SK-N-SH (cell line): Measurements from ENCODE around the gene BARHL2.

Experiments used
- FOXJ3 ChIP-seq: sonication (generic); formaldehyde crosslinking; IDR thresholded peaks from 2 replicates; pipeline ENCODE4 v1.5.1; 2020; ENCODE audit warnings: mild to moderate bottlenecking, missing genetic modification reagents
- MXI1 ChIP-seq: IDR thresholded peaks from 2 replicates; pipeline ENCODE4 v1.6.1; 2012; ENCODE audit warnings: mild to moderate bottlenecking, low read depth, low read length, improper control_type of control experiment
- RAD21 ChIP-seq: IDR thresholded peaks from 2 replicates; pipeline ENCODE4 v1.6.1; 2012; ENCODE audit warnings: mild to moderate bottlenecking, low read length
- RXRA ChIP-seq: IDR thresholded peaks from 2 replicates; pipeline ENCODE4 v1.4.0; 2012; ENCODE audit warnings: low read depth, mild to moderate bottlenecking, borderline replicate concordance
- TF ChIP-seq, protein P1 (sequence below): IDR thresholded peaks from 2 replicates; pipeline ENCODE4 v1.4.0; 2012; ENCODE audit warnings: low read depth
- TF ChIP-seq, protein P2 (sequence below): fragments of 150-350 bp; IDR thresholded peaks from 2 replicates; pipeline ENCODE4 v1.6.1; 2016; ENCODE audit warnings: mild to moderate bottlenecking, low read depth, low read length

DNA sequence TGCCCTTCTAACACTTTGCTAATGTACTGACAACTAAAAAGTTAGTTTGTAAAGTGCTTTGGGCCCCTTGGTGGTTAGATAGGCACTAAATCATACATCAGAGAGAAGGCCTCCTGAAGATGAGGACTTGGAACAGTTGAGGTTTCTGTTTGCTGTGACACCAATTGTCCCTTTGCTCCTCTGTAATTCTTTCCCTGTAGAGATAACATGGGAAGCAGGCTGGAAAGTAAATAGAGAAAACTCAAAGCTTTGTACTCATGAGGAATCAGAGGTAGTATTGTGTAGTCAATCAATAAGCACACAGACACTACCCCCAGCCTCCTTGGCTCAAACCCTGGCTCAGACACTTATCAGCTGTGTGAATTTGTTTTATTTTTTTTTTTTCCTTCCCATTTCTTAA lies 31.6 kb upstream of the BARHL2 start:
- TF ChIP-seq RAD21 (no peak), RXRA (no peak), FOXJ3 (no peak), MXI1 (no peak)
- TF ChIP-seq, protein P1, sequence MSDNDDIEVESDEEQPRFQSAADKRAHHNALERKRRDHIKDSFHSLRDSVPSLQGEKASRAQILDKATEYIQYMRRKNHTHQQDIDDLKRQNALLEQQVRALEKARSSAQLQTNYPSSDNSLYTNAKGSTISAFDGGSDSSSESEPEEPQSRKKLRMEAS = no peak
- TF ChIP-seq, protein P2, sequence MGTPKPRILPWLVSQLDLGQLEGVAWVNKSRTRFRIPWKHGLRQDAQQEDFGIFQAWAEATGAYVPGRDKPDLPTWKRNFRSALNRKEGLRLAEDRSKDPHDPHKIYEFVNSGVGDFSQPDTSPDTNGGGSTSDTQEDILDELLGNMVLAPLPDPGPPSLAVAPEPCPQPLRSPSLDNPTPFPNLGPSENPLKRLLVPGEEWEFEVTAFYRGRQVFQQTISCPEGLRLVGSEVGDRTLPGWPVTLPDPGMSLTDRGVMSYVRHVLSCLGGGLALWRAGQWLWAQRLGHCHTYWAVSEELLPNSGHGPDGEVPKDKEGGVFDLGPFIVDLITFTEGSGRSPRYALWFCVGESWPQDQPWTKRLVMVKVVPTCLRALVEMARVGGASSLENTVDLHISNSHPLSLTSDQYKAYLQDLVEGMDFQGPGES = no peak
